Occipital lobe (tissue), 2 donors: ENCODE measurements around the gene TAF11. TPM values are rescaled to one million over a fixed set of nuclear protein-coding genes. Genes with fewer than 3 reads are reported as not detected.
"Not testable (repeated sequence)": the region's sequence is repeated elsewhere in the genome, so short reads cannot be mapped to it uniquely, and the experiment has no call there.

Experiments
- DNase-seq: peaks from one replicate; lab custom pipeline; 2025; lab: John Stamatoyannopoulos, UW
- total RNA-seq: library from RNA; depleted of rRNA; stranded (reverse); fragments of >200 nt; gene quantifications from one replicate; pipeline ENCODE4 v1.2.3, GENCODE V29; 2014

Gene TAF11
- total RNA-seq, 1 donor from 2014 or later: 32.4 TPM

- DNase-seq: no peak
Measured at GRCh38 chr6:34866509-34866908, 21.3 kb downstream of the TAF11 start.

GRCh38 chr6:34865107-34865506 is 22.7 kb downstream of the TAF11 start:
- DNase-seq: no peak

GRCh38 chr6:34864007-34864406 is 23.8 kb downstream of the TAF11 start:
- DNase-seq: no peak

- no peak for DNase-seq
Measured at GRCh38 chr6:34860776-34861175, 27.1 kb downstream of the TAF11 start.

- DNase-seq: no peak
Measured at GRCh38 chr6:34859951-34860350, 27.9 kb downstream of the TAF11 start.

- DNase-seq: no peak
Measured at GRCh38 chr6:34858681-34859080, 29.2 kb downstream of the TAF11 start.

GRCh38 chr6:34855463-34855862 is 32.4 kb downstream of the TAF11 start:
- DNase-seq: no peak

- no peak for DNase-seq
Measured at GRCh38 chr6:34852406-34853085, 35.3 kb downstream of the TAF11 start.

GRCh38 chr6:34851361-34851760 is 36.5 kb downstream of the TAF11 start:
- DNase-seq: no peak

- not testable (repeated sequence) for DNase-seq
Measured at GRCh38 chr6:34849066-34849465, 38.8 kb downstream of the TAF11 start.

- DNase-seq: no peak
Measured at GRCh38 chr6:34839666-34840352, 48.0 kb downstream of the TAF11 start.

GRCh38 chr6:34837528-34837927 is 50.3 kb downstream of the TAF11 start:
- DNase-seq: no peak

- no peak for DNase-seq
Measured at GRCh38 chr6:34836451-34836850, 51.4 kb downstream of the TAF11 start.

GRCh38 chr6:34836008-34836407 is 51.8 kb downstream of the TAF11 start:
- DNase-seq: no peak

- no peak for DNase-seq
Measured at GRCh38 chr6:34834789-34835518, 52.9 kb downstream of the TAF11 start.

GRCh38 chr6:34832942-34833341 is 54.9 kb downstream of the TAF11 start:
- no peak for DNase-seq

- no peak for DNase-seq
Measured at GRCh38 chr6:34829137-34829536, 58.7 kb downstream of the TAF11 start.

Other genes with a start within 250 kb of the TAF11 start
- gene ILRUN, start 191.3 kb downstream of the TAF11 start, total RNA-seq: 21.7 TPM
- 20.6 TPM for gene SNRPC, start 130.5 kb downstream of the TAF11 start, total RNA-seq
- 6.1 TPM for gene BLTP3A, start 96.0 kb downstream of the TAF11 start, total RNA-seq
- gene ANKS1A, start 1.2 kb upstream of the TAF11 start, total RNA-seq: 11.4 TPM